ENCODE data around the gene PA2G4.
A peak's percentile ranks its signal among the peaks of the same experiment; 100 is the strongest.
"Not testable (repeated sequence)": the region's sequence is repeated elsewhere in the genome, so short reads cannot be mapped to it uniquely, and the experiment has no call there.

The PA2G4 gene

DNA sequence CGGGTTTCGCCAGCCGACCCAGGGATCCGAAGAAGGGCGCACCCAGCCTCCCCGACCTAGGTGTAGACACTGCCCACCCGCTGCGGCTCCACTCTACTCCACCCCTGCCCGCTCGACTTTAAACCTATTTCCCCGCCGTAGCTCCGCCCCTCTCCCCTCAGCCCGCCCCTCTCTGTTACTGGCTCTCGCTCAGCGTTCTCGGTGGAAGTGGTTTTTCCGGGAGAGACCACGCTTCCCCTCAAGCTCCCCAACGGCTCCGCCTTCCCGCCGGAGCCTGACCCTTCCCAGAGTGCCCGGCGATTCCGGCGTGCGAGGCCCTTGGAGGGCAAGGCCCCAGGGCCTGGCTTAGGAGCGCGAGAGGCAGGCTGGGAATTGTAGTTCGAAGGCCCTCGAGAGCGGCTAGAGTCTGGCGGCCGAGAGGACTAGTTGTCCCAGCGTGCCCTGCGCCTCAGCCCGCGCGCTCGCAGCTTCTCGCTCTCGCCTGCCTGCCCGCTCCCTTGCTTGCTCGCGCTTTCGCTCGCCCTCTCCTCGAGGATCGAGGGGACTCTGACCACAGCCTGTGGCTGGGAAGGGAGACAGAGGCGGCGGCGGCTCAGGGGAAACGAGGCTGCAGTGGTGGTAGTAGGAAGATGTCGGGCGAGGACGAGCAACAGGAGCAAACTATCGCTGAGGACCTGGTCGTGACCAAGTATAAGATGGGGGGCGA, at the start of gene PA2G4:
Gene PA2G4, plus strand, starts transcription at position 451 of the 706 bp plus-strand sequence. Its CDS starts 179 bp downstream, at position 630.
- peak within 1 kb of the TSS; percentile 79 to 98 (median 92) for H3K4me3 ChIP-seq
- peaks cover 29 to 40% (median 37%) of the 10 kb centered on the region in 11 experiments for H3K36me3 ChIP-seq
- peak within 1 kb of the TSS; percentile 90 to 99 (median 95) for H3K4me2 ChIP-seq
- H4K20me1 ChIP-seq = peaks cover 9 to 42% (median 33%) of the 10 kb centered on the region in 11 experiments; a peak in 21 of 22 replicates
- no peak for TF ChIP-seq Cebpa-rat (IDR thresholded peaks at IDR 0.05)
- H3K4me1 ChIP-seq = peaks cover 29 to 38% (median 32%) of the 10 kb centered on the region in 10 experiments
- peak within 1 kb of the TSS; percentile 71 to 99 (median 94) for H3K27ac ChIP-seq
- H3K27me3 ChIP-seq = no peaks in the 10 kb centered on the region
- H3K9me3 ChIP-seq (replicated peaks in 1 of 11) = no peaks in the 10 kb centered on the region
- H3K9ac ChIP-seq = peak within 1 kb of the TSS; percentile 90 to 99 (median 97)

DNA sequence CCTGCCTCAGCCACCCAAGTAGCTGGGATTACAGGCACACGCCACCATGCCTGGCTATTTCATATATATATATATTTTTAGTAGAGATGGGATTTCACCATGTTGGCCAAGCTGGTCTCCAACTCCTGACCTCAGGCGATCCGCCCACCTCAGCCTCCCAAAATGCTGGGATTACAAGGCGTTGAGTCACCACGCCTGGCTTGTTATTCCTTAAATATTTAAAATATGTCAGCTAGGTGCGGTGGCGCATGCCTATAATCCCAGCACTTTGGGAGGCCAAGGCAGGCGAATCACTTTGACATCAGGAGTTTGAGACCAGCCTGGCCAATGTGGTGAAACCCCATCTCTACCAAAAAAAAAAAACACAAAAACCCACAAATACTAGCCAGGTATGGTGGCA, 44.4 kb upstream of the PA2G4 start:
- H3K27me3 ChIP-seq; H3K9me3 ChIP-seq (replicated peaks in 1 of 11); H4K20me1 ChIP-seq; H3K4me1 ChIP-seq; H3K9ac ChIP-seq; H3K36me3 ChIP-seq; H3K27ac ChIP-seq; H3K4me2 ChIP-seq; H3K4me3 ChIP-seq: not testable (repeated sequence)

DNA sequence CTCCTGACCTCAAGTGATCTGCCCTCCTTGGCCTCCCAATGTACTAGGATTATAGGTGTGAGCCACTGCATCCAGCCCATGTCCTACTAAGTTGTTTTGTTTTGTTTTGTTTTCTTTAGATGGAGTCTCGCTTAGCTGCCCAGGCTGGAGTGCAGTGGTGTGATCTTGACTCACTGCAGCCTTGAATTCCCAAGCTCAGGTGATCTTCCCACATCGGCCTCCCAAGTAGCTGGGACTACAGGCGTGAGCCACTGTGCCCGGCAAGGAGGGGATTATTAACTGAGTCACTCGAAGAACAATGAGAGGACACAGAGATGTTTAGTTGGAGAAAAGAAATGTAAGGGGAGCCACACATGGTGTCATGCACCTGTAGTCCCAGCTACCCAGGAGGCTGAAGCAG, 42.4 kb upstream of the PA2G4 start:
- H3K9ac ChIP-seq = no peak overlapping the region
- H3K4me3 ChIP-seq = no peak overlapping the region
- TF ChIP-seq Cebpa-rat (IDR thresholded peaks at IDR 0.05) = no peak
- no peak overlapping the region for H3K27ac ChIP-seq
- H3K27me3 ChIP-seq = no peaks in the 10 kb centered on the region
- H4K20me1 ChIP-seq = no peaks in the 10 kb centered on the region
- H3K9me3 ChIP-seq (replicated peaks in 1 of 11) = no peaks in the 10 kb centered on the region
- no peaks in the 10 kb centered on the region for H3K36me3 ChIP-seq
- H3K4me1 ChIP-seq = no peaks in the 10 kb centered on the region
- no peak overlapping the region for H3K4me2 ChIP-seq

DNA sequence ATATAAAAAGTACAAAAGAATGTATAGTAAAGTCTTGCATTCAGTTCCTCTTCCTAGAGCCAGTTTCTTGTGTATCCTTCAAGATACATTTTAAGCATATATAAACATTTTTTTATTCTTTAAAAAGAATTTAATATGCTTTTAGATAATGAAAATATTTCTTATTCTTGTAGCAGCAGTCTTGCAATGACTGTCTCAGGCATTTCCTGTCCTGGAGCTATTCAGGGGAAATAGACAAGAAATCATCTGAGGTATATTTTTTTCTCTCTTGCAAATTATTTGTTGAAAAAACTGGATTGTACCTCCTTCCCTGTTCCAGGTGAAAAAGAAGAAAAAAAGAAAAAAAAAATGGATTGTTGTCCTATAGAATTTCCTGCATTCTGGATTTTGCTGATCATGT, 41.4 kb upstream of the PA2G4 start:
- no peak overlapping the region for H3K4me2 ChIP-seq
- no peak overlapping the region for H3K27ac ChIP-seq
- H4K20me1 ChIP-seq = no peaks in the 10 kb centered on the region
- H3K4me1 ChIP-seq = no peaks in the 10 kb centered on the region
- no peaks in the 10 kb centered on the region for H3K36me3 ChIP-seq
- no peaks in the 10 kb centered on the region for H3K9me3 ChIP-seq (replicated peaks in 1 of 11)
- H3K4me3 ChIP-seq = no peak overlapping the region
- H3K9ac ChIP-seq = no peak overlapping the region
- H3K27me3 ChIP-seq = no peaks in the 10 kb centered on the region
- no peak for TF ChIP-seq Cebpa-rat (IDR thresholded peaks at IDR 0.05)

DNA sequence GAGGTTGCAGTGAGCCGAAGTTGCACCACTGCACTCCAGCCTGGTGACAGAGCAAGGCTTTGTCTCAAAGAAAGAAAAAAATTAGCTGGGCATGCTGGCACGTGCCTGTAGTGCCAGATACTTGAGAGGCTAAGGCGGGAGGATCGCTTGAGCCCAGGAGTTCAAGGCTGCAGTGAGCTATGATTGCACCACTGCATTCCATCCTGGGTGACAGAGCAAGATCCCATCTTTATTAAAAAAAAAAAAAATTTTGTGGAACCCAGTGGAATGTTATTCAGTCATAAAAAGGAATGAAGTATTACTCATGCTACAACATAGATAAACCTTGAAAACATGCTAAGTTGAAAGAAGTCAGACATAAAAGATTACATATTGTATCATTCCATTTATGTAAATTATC, 32.7 kb upstream of the PA2G4 start:
- Histone ChIP-seq H3K27ac (no peak overlapping the region), H3K9ac (no peak overlapping the region)

DNA sequence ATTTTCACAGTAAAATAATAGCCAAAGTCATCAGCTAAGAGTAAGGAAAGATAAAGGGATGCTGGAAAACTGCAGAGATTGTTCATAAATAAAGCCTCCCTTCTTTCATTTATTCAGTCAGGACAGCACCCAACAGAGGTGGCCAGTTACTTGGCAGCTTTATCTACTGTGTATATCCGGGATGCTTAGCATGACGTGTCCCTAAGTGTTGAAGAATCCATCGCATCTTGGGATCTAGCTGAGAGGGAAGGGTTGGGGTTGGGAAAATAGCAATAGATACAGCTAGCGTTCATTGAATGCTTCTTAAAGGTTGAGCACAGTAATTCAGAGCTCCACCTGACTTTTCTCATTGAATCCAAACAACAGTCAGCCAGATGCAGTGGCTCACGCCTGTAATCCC, 30.0 kb upstream of the PA2G4 start:
- no peak overlapping the region for H3K4me2 ChIP-seq
- peaks cover 2 to 20% (median 17%) of the 10 kb centered on the region in 11 experiments for H3K27me3 ChIP-seq
- no peak overlapping the region for H3K27ac ChIP-seq
- no peak overlapping the region for H3K9ac ChIP-seq
- H3K36me3 ChIP-seq = no peaks in the 10 kb centered on the region
- no peak overlapping the region for H3K4me3 ChIP-seq
- no peak for TF ChIP-seq Cebpa-rat (IDR thresholded peaks at IDR 0.05)
- H3K4me1 ChIP-seq = peaks cover 0 to 7% (median 6%) of the 10 kb centered on the region in 10 experiments; a peak in 13 of 20 replicates
- H4K20me1 ChIP-seq = no peaks in the 10 kb centered on the region
- no peaks in the 10 kb centered on the region for H3K9me3 ChIP-seq (replicated peaks in 1 of 11)

More for the DNA sequence above, 32.7 kb upstream of the PA2G4 start:
- Histone ChIP-seq H4K20me1 (no peaks in the 10 kb centered on the region), H3K36me3 (no peaks in the 10 kb centered on the region), H3K9me3 (replicated peaks in 1 of 11) (no peaks in the 10 kb centered on the region), H3K4me1 (no peaks in the 10 kb centered on the region), H3K4me2 (no peak overlapping the region), H3K27me3 (no peaks in the 10 kb centered on the region), H3K4me3 (no peak overlapping the region)
- TF ChIP-seq Cebpa-rat (IDR thresholded peaks at IDR 0.05) = no peak

DNA sequence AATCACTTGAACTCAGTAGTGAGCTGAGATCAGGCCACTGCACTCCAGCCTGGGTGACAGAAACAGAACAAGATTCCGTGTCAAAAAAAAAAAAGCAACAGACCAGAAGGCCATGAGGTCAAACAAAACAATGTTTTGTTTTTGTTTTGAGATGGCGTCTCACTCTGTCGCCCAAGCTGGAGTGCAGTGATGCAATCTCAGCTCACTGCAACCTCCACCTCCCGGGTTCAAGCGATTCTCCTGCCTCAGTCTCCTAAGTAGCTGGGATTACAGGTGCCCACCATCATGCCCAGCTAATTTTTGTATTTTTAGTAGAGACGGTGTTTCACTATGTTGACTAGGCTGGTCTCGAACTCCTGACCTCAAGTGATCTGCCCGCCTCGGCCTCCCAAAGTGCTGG, 26.4 kb upstream of the PA2G4 start:
- H3K27me3 ChIP-seq = peaks cover 22 to 53% (median 44%) of the 10 kb centered on the region in 11 experiments
- not testable (repeated sequence) for H4K20me1 ChIP-seq; H3K9me3 ChIP-seq (replicated peaks in 1 of 11); H3K27ac ChIP-seq; H3K9ac ChIP-seq; H3K4me3 ChIP-seq; H3K36me3 ChIP-seq
- H3K4me1 ChIP-seq = peaks cover 0 to 32% (median 25%) of the 10 kb centered on the region in 10 experiments; a peak in 18 of 20 replicates
- peak overlapping the region in 2 of 11 experiments; percentile 5 to 22; a peak in 3 of 22 replicates for H3K4me2 ChIP-seq

DNA sequence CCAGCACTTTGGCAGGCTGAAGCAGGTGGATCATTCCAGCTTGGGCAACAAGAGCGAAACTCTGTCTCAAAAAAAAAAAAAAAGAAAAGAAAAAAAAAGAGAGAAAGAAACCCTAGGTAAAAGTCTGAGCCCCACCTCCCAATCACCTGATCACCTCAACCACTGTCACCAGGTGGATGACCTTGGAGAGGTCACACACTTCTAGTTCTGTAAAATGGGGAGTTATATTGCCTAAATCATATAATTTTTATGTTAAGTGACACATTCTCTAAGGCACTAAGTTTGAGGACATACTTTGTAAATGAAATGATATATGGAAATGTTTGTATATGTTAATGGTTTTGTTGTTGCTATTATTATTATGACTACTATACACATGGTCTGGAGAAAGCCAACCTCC, 25.9 kb upstream of the PA2G4 start:
- no peak overlapping the region for H3K4me3 ChIP-seq
- no peak overlapping the region for H3K27ac ChIP-seq
- peaks cover 0 to 32% (median 25%) of the 10 kb centered on the region in 10 experiments; a peak in 18 of 20 replicates for H3K4me1 ChIP-seq
- H3K4me2 ChIP-seq = peak overlapping the region in 5 of 11 experiments; percentile 82 to 98 (median 90); a peak in 5 of 22 replicates
- H3K9me3 ChIP-seq (replicated peaks in 1 of 11) = no peaks in the 10 kb centered on the region
- H3K27me3 ChIP-seq = peaks cover 22 to 55% (median 44%) of the 10 kb centered on the region in 11 experiments
- no peak overlapping the region for H3K9ac ChIP-seq
- no peaks in the 10 kb centered on the region for H4K20me1 ChIP-seq
- TF ChIP-seq Cebpa-rat (IDR thresholded peaks at IDR 0.05) = no peak
- no peaks in the 10 kb centered on the region for H3K36me3 ChIP-seq

DNA sequence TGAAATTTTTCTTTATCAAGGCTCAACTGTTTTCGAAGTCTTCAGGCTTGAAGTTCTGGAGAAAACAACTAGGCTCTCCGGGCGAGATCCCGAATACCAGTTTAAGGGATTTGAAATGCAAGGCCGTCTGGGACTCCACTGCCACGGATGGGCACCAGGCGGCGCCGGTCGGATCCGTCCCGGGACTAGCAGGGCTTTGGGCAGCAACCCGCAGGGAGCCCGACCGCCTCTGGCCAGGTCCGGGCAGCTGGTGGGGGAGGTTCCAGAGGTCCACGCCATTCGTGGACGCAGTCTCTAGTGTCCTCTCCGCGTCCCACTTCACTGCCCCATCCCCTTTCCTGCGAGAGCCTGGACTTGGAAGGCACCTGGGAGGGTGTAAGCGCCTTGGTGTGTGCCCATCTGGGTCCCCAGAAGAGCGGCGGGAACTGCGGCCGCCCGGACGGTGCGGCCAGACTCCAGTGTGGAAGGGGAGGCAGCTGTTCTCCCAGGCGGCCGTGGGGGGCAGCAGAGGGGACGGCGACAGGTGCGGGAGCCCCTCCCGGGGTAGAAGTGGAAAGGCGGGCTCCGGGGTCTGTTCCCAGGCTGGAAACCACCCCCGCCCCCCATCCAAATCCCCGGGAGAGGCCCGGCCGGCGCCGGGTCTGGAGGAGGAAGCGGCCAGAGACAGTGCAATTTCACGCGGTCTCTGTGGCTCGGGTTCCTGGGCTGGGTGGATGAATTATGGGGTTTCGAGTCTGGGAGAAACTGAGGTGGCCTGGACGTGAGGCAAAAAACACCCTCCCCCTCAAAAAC, 25.2 kb upstream of the PA2G4 start:
- H4K20me1 ChIP-seq = no peaks in the 10 kb centered on the region
- H3K27ac ChIP-seq = peak overlapping the region in 1 of 11 experiments; percentile 30; a peak in 1 of 22 replicates
- H3K9ac ChIP-seq = peak overlapping the region in 10 of 11 experiments; percentile 33 to 75 (median 52); a peak in 18 of 22 replicates
- no peaks in the 10 kb centered on the region for H3K9me3 ChIP-seq (replicated peaks in 1 of 11)
- no peak for TF ChIP-seq Cebpa-rat (IDR thresholded peaks at IDR 0.05)
- H3K4me2 ChIP-seq = peak overlapping the region; percentile 82 to 98 (median 94)
- peaks cover 0 to 32% (median 25%) of the 10 kb centered on the region in 10 experiments; a peak in 18 of 20 replicates for H3K4me1 ChIP-seq
- no peaks in the 10 kb centered on the region for H3K36me3 ChIP-seq
- peak overlapping the region; percentile 56 to 73 (median 62) for H3K4me3 ChIP-seq
- H3K27me3 ChIP-seq = peaks cover 22 to 55% (median 44%) of the 10 kb centered on the region in 11 experiments

Measured in BLaER1 treated with 17β-estradiol and CSF1 and Interleukin-3, amounts not matched to agents 10 nM and 100 nM (cell line).